MCF 10A (cell line): ENCODE measurements around the gene FSD1L. TPM values are rescaled to one million over a fixed set of nuclear protein-coding genes. Genes with fewer than 3 reads are reported as not detected.

Source experiments
- BruUV-seq: library from RNA; stranded (reverse); fragments of 400-500 nt; replicated peaks from 2 replicates; lab custom pipeline; 2021; lab: Mats Ljungman, UMichigan
- CTCF ChIA-PET: fragments of 300-600 bp; sonication (Branson Sonifier 250); formaldehyde crosslinking; extraction: SDS; loops from one replicate; lab custom pipeline; 2021; ENCODE audit warnings: antibody characterized with exemption, inconsistent platforms; lab: Yijun Ruan, JAX
- POLR2A ChIA-PET: fragments of 300-600, 350-650 bp; sonication (Branson Sonifier 250); formaldehyde crosslinking; extraction: SDS; loops from one replicate; lab custom pipeline; 2020; ENCODE audit warnings: antibody characterized with exemption, inconsistent platforms; lab: Yijun Ruan, JAX
- DNase-seq: peaks from one replicate; pipeline ENCODE4 v3.0.0-alpha.2; 2018; ENCODE audit not compliant: unreplicated experiment
- H3K27ac Mint-ChIP-seq: one replicate; pipeline ENCODE4 v1.8.0; 2022; ENCODE audit warnings: mild to moderate bottlenecking, low read depth, mixed read lengths; ENCODE audit not compliant: unreplicated experiment
- H3K27me3 Mint-ChIP-seq: one replicate; pipeline ENCODE4 v1.8.0; 2022; ENCODE audit warnings: mixed read lengths; ENCODE audit not compliant: insufficient read depth, unreplicated experiment
- H3K36me3 Mint-ChIP-seq: one replicate; pipeline ENCODE4 v1.8.0; 2022; ENCODE audit warnings: mild to moderate bottlenecking, moderate library complexity, mixed read lengths; ENCODE audit not compliant: insufficient read depth, unreplicated experiment
- H3K4me1 Mint-ChIP-seq: one replicate; pipeline ENCODE4 v1.8.0; 2022; ENCODE audit warnings: mixed read lengths; ENCODE audit not compliant: insufficient read depth, unreplicated experiment
- H3K4me3 Mint-ChIP-seq: one replicate; pipeline ENCODE4 v1.8.0; 2022; ENCODE audit warnings: mild to moderate bottlenecking, moderate library complexity, mixed read lengths; ENCODE audit not compliant: unreplicated experiment
- H3K9me3 Mint-ChIP-seq: one replicate; pipeline ENCODE4 v1.8.0; 2022; ENCODE audit warnings: mixed read lengths; ENCODE audit not compliant: unreplicated experiment
- intact Hi-C: fragments of 100-400 bp; cut with micrococcal nuclease; formaldehyde crosslinking; loops from 2 replicates; pipeline ENCODE4 v1.14.1; 2022
- total RNA-seq: library from RNA; stranded (reverse); gene quantifications from 2 replicates; pipeline ENCODE4 v1.2.3, GENCODE V29; 2022
- TF ChIP-seq, protein P1 (sequence below): fragments of 200-600 bp; IDR thresholded peaks from one replicate; pipeline ENCODE4 v1.8.0; 2022; ENCODE audit warnings: antibody characterized with exemption, mild to moderate bottlenecking; ENCODE audit not compliant: unreplicated experiment

Gene FSD1L
- total RNA-seq, 1 experiment from 2014 or later: 7.2 TPM

DNA sequence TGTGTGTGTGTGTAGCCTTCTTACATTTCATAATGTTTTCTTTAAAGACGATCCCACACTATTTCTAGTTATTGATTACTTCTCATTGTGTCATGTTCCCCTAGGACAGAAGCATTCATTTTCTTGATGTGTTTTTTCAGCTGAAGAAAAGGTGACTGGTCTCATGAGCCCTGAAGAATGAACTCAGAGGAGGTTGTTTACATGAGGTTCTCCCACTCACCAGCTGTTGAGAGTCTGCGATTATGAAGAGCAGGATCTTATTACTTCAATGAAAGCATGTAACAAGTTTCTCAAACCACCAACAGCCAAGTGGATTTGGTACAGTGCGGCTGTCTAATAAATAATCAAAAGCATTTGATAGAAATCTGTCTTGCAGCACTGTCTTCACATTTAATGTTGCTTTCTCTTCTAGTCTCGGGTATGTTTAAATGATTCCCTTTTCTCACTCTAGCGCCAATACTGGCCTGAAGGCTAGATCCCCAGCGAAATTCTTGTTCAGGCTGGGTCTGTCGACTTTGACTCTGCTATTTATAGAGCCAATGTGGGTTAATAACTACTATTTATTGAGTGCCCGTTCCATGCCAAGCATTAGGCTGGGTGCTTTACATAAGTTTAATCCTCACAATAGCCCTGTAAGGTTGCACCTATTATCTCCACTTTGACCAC lies 9.6 kb upstream of the FSD1L start:
- H3K9me3 Mint-ChIP-seq: peaks cover 8% of the 10 kb centered on the region

DNA sequence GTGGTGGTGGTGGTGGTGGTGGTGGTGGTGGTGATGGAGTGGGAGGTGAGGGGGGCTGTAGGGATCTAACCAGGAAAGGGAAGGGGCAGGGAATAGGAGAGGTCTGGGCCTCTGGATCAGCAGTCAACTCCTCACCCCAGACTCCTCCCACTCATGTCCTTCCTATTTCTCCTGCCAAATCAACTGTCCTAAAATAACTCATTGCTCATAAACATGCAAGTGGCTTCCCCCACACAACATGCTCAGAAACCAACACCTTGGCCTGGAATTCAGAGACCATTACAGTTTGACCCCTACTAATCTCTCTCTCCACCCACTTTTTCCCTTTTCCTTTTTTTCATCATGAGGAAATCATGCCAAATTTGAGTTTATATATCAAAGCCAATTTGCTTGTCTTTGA lies 8.4 kb upstream of the FSD1L start:
- no peak overlapping the region for H3K4me3 Mint-ChIP-seq
- peaks cover 8% of the 10 kb centered on the region for H3K9me3 Mint-ChIP-seq
- peak; percentile 10 for DNase-seq
- TF ChIP-seq, protein P1, sequence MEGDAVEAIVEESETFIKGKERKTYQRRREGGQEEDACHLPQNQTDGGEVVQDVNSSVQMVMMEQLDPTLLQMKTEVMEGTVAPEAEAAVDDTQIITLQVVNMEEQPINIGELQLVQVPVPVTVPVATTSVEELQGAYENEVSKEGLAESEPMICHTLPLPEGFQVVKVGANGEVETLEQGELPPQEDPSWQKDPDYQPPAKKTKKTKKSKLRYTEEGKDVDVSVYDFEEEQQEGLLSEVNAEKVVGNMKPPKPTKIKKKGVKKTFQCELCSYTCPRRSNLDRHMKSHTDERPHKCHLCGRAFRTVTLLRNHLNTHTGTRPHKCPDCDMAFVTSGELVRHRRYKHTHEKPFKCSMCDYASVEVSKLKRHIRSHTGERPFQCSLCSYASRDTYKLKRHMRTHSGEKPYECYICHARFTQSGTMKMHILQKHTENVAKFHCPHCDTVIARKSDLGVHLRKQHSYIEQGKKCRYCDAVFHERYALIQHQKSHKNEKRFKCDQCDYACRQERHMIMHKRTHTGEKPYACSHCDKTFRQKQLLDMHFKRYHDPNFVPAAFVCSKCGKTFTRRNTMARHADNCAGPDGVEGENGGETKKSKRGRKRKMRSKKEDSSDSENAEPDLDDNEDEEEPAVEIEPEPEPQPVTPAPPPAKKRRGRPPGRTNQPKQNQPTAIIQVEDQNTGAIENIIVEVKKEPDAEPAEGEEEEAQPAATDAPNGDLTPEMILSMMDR: no peak
- H3K27ac Mint-ChIP-seq: no peak overlapping the region
- BruUV-seq: no TSS peak
- ChIA-PET POLR2A (no interaction called here), CTCF (no interaction called here)
- H3K4me1 Mint-ChIP-seq: peaks cover 12% of the 10 kb centered on the region
- intact Hi-C loops: no loop called here
- H3K27me3 Mint-ChIP-seq: no peaks in the 10 kb centered on the region
- peaks cover 4% of the 10 kb centered on the region for H3K36me3 Mint-ChIP-seq

More for the DNA sequence above, 9.6 kb upstream of the FSD1L start:
- peaks cover 4% of the 10 kb centered on the region for H3K36me3 Mint-ChIP-seq
- DNase-seq: no peak
- H3K27ac Mint-ChIP-seq: no peak overlapping the region
- intact Hi-C loops: no loop called here
- ChIA-PET CTCF (no interaction called here), POLR2A (no interaction called here)
- no peaks in the 10 kb centered on the region for H3K27me3 Mint-ChIP-seq
- TF ChIP-seq, protein P1: no peak
- BruUV-seq: no TSS peak
- peaks cover 6% of the 10 kb centered on the region for H3K4me1 Mint-ChIP-seq
- no peak overlapping the region for H3K4me3 Mint-ChIP-seq

DNA sequence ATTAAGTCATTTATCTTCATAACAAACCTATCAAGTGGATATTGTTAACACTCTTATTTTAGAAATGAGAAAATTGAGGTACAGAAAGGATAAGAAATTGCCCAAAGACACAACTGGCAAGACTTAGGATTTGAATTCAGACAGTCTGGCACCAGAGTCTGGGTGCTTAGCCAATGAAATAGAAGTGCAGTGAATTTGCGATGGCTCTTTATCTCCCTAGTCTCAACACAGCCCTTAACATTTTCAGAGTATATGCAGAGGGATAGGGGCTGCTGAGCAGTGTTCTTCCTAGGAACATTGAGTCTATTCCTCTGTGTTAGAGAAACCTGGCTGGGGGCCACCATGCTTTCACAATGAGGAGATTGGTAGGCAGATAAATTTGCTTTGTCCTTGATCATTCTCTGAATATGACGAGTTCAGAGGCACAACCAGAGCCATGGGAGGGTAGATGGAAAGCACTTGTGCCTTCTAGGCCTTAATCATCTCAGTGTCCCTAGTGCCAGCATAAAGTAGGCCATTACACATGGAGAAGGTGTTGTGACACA lies 6.1 kb upstream of the FSD1L start:
- no peak overlapping the region for H3K4me3 Mint-ChIP-seq
- CTCF ChIA-PET: interaction anchor here (0.6 kb wide), 1 partner anchor 284 kb away, joined by 3 read pairs; no protein-coding TSS in a partner anchor

GRCh38 chr9:105443121-105443520 lies 4.7 kb upstream of the FSD1L start:
- Mint-ChIP-seq H3K36me3 (peaks cover 4% of the 10 kb centered on the region), H3K4me3 (no peak overlapping the region), H3K27me3 (no peaks in the 10 kb centered on the region), H3K27ac (no peak overlapping the region), H3K9me3 (no peaks in the 10 kb centered on the region), H3K4me1 (peaks cover 12% of the 10 kb centered on the region)
- CTCF ChIA-PET: no interaction called here
- TF ChIP-seq, protein P1: no peak
- no TSS peak for BruUV-seq
- no peak for DNase-seq
- POLR2A ChIA-PET: no interaction called here
- intact Hi-C loops: no loop called here

More for the DNA sequence above, 6.1 kb upstream of the FSD1L start:
- BruUV-seq: no TSS peak
- POLR2A ChIA-PET: no interaction called here
- Mint-ChIP-seq H3K27ac (no peak overlapping the region), H3K36me3 (peaks cover 4% of the 10 kb centered on the region), H3K9me3 (no peaks in the 10 kb centered on the region), H3K4me1 (peaks cover 12% of the 10 kb centered on the region), H3K27me3 (no peaks in the 10 kb centered on the region)
- intact Hi-C loops: no loop called here
- DNase-seq: no peak
- TF ChIP-seq, protein P1: no peak
